Naive B cell (primary cell): ENCODE data around the gene GALK1. TPM values are rescaled to one million over a fixed set of nuclear protein-coding genes. Genes with fewer than 3 reads are reported as not detected.
A peak's percentile ranks its signal among the peaks of the same experiment; 100 is the strongest.

Experiments
- ATAC-seq, 2 donors: fragments of 150-1000 bp; cut with Tn5 transposase; 2 replicates each; pipeline ENCODE4 v1.10.0; 2021; ENCODE audit warnings: low read depth in 2 of 2, mild to moderate bottlenecking in 2 of 2, moderate library complexity in 2 of 2
- DNase-seq: peaks from one replicate; pipeline ENCODE4 v3.0.0; 2022
- H3K27ac Mint-ChIP-seq, 6 donors: one replicate each; pipeline ENCODE4 v1.8.0; 2020 to 2022; ENCODE audit warnings: mild to moderate bottlenecking in 6 of 6, mixed read lengths in 6 of 6, moderate library complexity in 5 of 6, inconsistent platforms in 2 of 6
- H3K27me3 Mint-ChIP-seq, 3 donors: one replicate each; pipeline ENCODE4 v1.8.0; 2021 to 2022; ENCODE audit warnings: mixed read lengths in 3 of 3, mild to moderate bottlenecking in 1 of 3
- H3K36me3 Mint-ChIP-seq, 2 donors: one replicate each; pipeline ENCODE4 v1.8.0; 2020 to 2022; ENCODE audit warnings: mixed read lengths in 2 of 2, inconsistent platforms in 1 of 2, mild to moderate bottlenecking in 1 of 2
- H3K4me1 Mint-ChIP-seq, 3 donors: one replicate each; pipeline ENCODE4 v1.8.0; 2020 to 2022; ENCODE audit warnings: mixed read lengths in 3 of 3, inconsistent platforms in 1 of 3, mild to moderate bottlenecking in 1 of 3, moderate library complexity in 1 of 3
- H3K4me3 Mint-ChIP-seq, 8 donors: one replicate each; pipeline ENCODE4 v1.8.0; 2020 to 2022; ENCODE audit warnings: mild to moderate bottlenecking in 8 of 8, mixed read lengths in 8 of 8, moderate library complexity in 8 of 8, inconsistent platforms in 2 of 8
- H3K9me3 Mint-ChIP-seq, 7 donors: one replicate each; pipeline ENCODE4 v1.8.0; 2020 to 2022; ENCODE audit warnings: mixed read lengths in 7 of 7, mild to moderate bottlenecking in 5 of 7, inconsistent platforms in 2 of 7, moderate library complexity in 1 of 7
- polyA plus RNA-seq, 6 donors: library from polyadenylated mRNA; unstranded; fragments of 300-500 nt; fragmentation: Illumina TruSeq; gene quantifications; one replicate each; pipeline ENCODE4 v1.2.3, GENCODE V29; 2021; ENCODE audit warnings: low read depth in 6 of 6

Gene GALK1
- polyA plus RNA-seq, 6 donors from 2014 or later: 8.3 to 21.9 (median 14.6) TPM

DNA sequence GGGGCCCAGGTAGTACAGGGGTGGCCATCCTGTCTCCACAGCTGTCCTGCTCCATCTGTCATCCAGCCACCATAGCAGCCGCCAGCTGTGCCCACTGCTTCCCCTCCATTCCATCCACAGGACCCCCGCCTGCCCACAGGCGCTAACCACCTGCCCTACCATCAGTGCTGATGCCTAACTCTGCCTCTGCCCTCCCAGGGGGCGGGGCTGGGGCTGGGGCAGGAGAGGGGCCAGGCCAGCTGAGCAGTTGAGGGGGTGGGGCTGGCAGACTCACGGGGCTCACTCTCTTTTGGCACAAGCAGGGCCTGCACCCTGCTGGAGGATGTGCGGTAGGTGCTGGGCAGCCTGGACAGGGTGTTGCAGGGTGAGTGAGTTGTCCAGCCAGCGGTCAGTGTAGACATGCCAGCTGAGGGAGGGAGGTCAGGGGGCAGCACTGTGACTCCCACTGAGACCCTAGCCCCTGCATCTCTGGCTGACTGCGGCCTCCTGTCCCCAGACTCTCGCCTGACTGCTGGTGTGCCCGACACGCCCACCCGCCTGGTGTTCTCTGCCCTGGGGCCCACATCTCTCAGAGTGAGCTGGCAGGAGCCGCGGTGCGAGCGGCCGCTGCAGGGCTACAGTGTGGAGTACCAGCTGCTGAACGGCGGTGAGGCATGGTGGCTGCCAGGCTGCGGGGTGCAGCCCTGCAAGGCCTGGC is 9.6 kb downstream of the GALK1 start:
- no peak for DNase-seq

GRCh38 chr17:75754378-75755204 is 10.4 kb downstream of the GALK1 start:
- ATAC-seq (no peak), DNase-seq (no peak)
- H3K27me3 Mint-ChIP-seq: no peaks in the 10 kb centered on the region
- H3K4me1 Mint-ChIP-seq: peaks cover 11 to 19% (median 14%) of the 10 kb centered on the region in 3 donors
- H3K27ac Mint-ChIP-seq: peak overlapping the region in 3 of 6 donors; percentile 65 to 74 (median 73)
- no peaks in the 10 kb centered on the region for H3K36me3 Mint-ChIP-seq
- H3K4me3 Mint-ChIP-seq: peak overlapping the region in 7 of 8 donors; percentile 73 to 86 (median 76)
- no peaks in the 10 kb centered on the region for H3K9me3 Mint-ChIP-seq

More for the DNA sequence above, 9.6 kb downstream of the GALK1 start:
- Mint-ChIP-seq H3K36me3 (no peaks in the 10 kb centered on the region), H3K9me3 (no peaks in the 10 kb centered on the region), H3K4me3 (peak overlapping the region in 4 of 8 donors; percentile 74 to 86 (median 75)), H3K27ac (peak overlapping the region in 1 of 6 donors; percentile 65), H3K4me1 (peaks cover 6 to 13% (median 8%) of the 10 kb centered on the region in 3 donors), H3K27me3 (no peaks in the 10 kb centered on the region)
- no peak for ATAC-seq

DNA sequence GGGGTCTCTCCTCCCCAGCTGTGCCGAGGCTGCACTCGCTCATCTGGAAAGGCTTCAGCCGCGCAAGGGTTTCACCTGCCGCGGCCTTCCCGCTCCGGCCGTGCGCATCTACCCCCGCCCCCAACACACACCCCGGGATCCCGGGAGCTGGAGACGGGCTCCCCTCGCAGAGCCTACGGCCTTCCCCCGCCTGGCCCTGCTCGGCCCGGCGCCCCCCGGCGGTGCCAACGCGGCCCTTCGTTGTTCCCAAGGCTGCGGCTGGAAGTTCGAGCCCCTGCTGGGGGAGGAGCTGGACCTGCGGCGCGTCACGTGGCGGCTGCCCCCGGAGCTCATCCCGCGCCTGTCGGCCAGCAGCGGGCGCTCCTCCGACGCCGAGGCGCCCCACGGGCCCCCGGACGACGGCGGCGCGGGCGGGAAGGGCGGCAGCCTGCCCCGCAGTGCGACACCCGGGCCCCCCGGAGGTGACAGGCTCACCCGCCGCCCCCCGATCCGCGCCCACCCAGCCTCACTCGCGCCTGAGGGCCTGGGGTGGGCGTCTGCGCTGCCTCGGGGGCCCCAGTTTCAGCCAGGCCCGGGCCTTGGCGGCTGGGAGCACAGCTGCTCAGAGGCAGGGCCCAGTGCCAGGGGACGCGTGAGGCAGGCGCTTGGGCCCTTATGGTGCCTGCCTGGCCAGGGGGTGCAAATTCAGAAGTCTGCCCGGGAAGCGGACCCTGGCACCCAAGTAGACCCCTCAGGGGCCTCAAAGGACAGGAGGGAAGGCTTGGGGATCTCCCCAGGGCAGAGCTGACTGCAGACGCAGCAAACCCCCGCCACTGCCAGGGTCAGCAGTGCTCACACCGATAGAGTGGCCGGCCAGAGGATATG is 11.2 kb downstream of the GALK1 start:
- Mint-ChIP-seq H3K27me3 (no peaks in the 10 kb centered on the region), H3K36me3 (no peaks in the 10 kb centered on the region), H3K4me3 (peak overlapping the region; percentile 51 to 84 (median 68)), H3K4me1 (peaks cover 12 to 21% (median 16%) of the 10 kb centered on the region in 3 donors), H3K27ac (no peak overlapping the region), H3K9me3 (no peaks in the 10 kb centered on the region)
- DNase-seq (peak; percentile 77), ATAC-seq (peak; percentile 80 to 82)

- DNase-seq: no peak
- Mint-ChIP-seq H3K36me3 (no peaks in the 10 kb centered on the region), H3K4me3 (peak overlapping the region; percentile 51 to 84 (median 68)), H3K27me3 (no peaks in the 10 kb centered on the region), H3K9me3 (no peaks in the 10 kb centered on the region), H3K4me1 (peaks cover 12 to 23% (median 18%) of the 10 kb centered on the region in 3 donors), H3K27ac (no peak overlapping the region)
- ATAC-seq: no peak
Measured at GRCh38 chr17:75752802-75753513, 12.0 kb downstream of the GALK1 start.

DNA sequence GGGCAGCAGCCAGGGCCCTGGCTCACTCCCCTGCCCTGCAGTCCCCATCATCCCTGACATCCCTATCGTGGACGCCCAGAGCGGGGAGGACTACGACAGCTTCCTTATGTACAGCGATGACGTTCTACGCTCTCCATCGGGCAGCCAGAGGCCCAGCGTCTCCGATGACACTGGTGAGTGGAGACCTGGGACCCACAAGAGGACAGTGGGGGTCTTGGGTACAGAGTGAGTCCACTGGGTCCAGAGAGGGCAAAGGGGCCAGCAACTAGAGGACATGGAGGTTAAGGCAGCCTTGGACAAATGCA is 12.6 kb downstream of the GALK1 start:
- DNase-seq (no peak), ATAC-seq (no peak)
- Mint-ChIP-seq H3K27ac (peak overlapping the region in 1 of 6 donors; percentile 90), H3K4me3 (peak overlapping the region in 4 of 8 donors; percentile 24 to 61 (median 47)), H3K36me3 (no peaks in the 10 kb centered on the region), H3K9me3 (no peaks in the 10 kb centered on the region), H3K4me1 (peaks cover 17 to 28% (median 23%) of the 10 kb centered on the region in 3 donors), H3K27me3 (peaks cover 0 to 4% (median 0%) of the 10 kb centered on the region in 3 donors)

GRCh38 chr17:75751676-75752404 is 13.2 kb downstream of the GALK1 start:
- Mint-ChIP-seq H3K9me3 (no peaks in the 10 kb centered on the region), H3K4me3 (peak overlapping the region in 3 of 8 donors; percentile 47 to 61 (median 56)), H3K27me3 (peaks cover 0 to 4% (median 0%) of the 10 kb centered on the region in 3 donors), H3K36me3 (no peaks in the 10 kb centered on the region), H3K4me1 (peaks cover 17 to 28% (median 23%) of the 10 kb centered on the region in 3 donors), H3K27ac (no peak overlapping the region)
- ATAC-seq (no peak), DNase-seq (no peak)

DNA sequence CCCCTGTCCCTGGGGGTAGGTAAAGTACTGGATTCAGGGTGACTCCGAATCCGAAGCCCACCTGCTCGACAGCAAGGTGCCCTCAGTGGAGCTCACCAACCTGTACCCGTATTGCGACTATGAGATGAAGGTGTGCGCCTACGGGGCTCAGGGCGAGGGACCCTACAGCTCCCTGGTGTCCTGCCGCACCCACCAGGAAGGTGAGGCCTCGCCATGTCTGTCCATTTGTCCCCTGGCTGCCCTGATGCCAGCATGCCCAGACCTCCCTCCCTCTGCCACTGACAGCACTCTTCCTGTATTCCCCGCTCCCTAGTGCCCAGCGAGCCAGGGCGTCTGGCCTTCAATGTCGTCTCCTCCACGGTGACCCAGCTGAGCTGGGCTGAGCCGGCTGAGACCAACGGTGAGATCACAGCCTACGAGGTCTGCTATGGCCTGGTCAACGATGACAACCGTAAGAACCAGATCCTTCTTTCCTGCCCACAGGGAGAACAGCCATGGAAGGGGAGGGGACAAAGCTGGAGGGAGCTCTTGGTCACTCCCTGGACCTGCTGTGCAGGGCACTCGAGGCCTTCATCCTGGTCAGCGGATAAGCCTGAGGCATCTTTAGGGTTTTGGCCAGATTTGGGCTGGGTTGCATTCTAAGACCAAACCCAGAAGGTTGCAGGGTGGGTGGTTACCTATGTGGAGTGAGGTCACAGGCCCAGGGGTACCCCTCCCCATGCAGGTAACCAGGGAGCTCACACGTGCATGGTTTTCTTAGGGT is 14.2 kb downstream of the GALK1 start:
- Mint-ChIP-seq H3K36me3 (no peaks in the 10 kb centered on the region), H3K4me3 (peak overlapping the region in 3 of 8 donors; percentile 13 to 42 (median 26)), H3K4me1 (peaks cover 17 to 28% (median 23%) of the 10 kb centered on the region in 3 donors), H3K27ac (no peak overlapping the region), H3K9me3 (no peaks in the 10 kb centered on the region), H3K27me3 (peaks cover 0 to 4% (median 0%) of the 10 kb centered on the region in 3 donors)
- ATAC-seq: no peak
- DNase-seq: no peak

DNA sequence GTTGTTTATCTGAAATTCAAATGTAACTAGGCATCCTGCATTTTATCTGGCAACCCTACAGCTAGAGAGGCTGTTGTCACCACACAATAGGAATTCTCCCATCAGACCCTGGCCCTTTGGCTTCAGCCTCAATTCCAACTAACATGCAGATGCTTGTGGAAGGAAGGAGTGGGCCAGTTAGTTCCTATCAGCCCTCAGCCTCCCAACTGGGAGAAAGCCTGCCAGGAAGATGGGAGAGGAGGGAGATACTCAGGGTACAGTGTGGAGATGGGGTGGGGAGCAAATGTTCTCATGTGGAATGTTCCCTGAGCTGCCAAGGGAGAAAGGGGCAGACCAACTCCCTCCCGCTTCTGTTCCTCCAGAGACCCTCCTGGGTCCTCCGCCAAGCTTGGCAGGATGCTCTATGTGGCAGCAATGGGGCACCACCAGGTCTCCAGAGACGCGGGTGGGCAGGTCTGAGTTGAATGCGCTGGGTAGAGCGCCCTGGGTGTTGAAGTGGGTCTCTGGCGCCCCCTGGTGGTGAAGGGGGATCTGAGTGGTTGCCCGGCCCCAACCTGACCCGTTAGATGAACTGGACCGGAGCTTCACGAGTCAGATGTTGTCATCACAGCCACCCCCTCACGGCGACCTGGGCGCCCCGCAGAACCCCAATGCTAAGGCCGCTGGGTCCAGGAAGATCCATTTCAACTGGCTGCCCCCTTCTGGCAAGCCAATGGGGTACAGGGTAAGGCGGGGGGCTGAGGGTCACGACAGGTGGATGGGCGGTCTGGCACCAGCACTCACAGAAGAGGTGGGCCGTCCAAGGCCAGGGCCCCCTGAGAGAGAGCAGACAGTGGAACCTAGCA is 15.2 kb downstream of the GALK1 start:
- no peaks in the 10 kb centered on the region for H3K9me3 Mint-ChIP-seq
- H3K27ac Mint-ChIP-seq: peak overlapping the region in 5 of 6 donors; percentile 8 to 90 (median 52)
- H3K4me1 Mint-ChIP-seq: peaks cover 14 to 24% (median 19%) of the 10 kb centered on the region in 3 donors
- no peaks in the 10 kb centered on the region for H3K36me3 Mint-ChIP-seq
- peaks cover 0 to 4% (median 0%) of the 10 kb centered on the region in 3 donors for H3K27me3 Mint-ChIP-seq
- H3K4me3 Mint-ChIP-seq: peak overlapping the region in 3 of 8 donors; percentile 9 to 44 (median 25)
- DNase-seq: peak; percentile 87
- peak; percentile 78 to 80 for ATAC-seq

DNA sequence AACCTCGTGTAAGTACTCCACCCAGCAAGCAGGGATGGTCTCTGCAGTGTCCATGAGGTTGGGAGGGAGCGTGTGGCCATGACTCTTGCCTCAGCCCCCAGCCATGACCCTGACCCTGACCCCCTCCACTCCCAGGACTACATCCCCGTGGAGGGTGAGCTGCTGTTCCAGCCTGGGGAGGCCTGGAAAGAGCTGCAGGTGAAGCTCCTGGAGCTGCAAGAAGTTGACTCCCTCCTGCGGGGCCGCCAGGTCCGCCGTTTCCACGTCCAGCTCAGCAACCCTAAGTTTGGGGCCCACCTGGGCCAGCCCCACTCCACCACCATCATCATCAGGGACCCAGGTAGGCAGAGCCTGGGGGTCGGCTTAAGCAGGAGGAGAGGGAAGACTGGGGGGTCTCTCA is 16.3 kb downstream of the GALK1 start:
- ATAC-seq (no peak), DNase-seq (no peak)
- no peak overlapping the region for H3K4me3 Mint-ChIP-seq
- H3K9me3 Mint-ChIP-seq: no peaks in the 10 kb centered on the region
- peaks cover 10 to 21% (median 15%) of the 10 kb centered on the region in 3 donors for H3K4me1 Mint-ChIP-seq
- H3K27me3 Mint-ChIP-seq: peaks cover 0 to 4% (median 0%) of the 10 kb centered on the region in 3 donors
- no peaks in the 10 kb centered on the region for H3K36me3 Mint-ChIP-seq
- no peak overlapping the region for H3K27ac Mint-ChIP-seq

DNA sequence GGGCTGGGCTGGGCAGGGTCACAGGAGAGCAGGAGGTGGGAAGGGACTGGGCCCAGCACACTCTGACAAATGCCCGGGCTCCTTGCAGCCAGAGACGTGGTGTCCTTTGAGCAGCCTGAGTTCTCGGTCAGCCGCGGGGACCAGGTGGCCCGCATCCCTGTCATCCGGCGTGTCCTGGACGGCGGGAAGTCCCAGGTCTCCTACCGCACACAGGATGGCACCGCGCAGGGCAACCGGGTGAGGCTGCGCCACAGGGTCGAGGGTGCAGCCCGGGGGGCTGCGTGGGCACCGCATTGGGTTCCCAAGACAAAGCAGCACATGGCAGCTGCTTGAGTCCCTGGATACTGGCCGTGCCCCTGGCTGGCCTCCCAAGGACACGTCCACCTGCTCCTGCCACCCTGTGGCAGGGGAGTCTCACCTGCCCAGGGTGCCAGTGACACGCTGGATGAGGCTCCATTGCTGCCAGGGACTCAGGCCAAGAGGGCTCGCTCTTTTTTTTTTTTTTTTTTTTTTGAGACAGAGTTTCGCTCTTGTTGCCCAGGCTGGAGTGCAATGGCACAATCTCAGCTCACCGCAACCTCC is 21.3 kb downstream of the GALK1 start:
- no peaks in the 10 kb centered on the region for H3K9me3 Mint-ChIP-seq
- peaks cover 0 to 4% (median 0%) of the 10 kb centered on the region in 3 donors for H3K27me3 Mint-ChIP-seq
- H3K4me3 Mint-ChIP-seq: no peak overlapping the region
- DNase-seq: no peak
- no peak for ATAC-seq
- peaks cover 5 to 7% (median 6%) of the 10 kb centered on the region in 3 donors for H3K4me1 Mint-ChIP-seq
- H3K27ac Mint-ChIP-seq: no peak overlapping the region
- H3K36me3 Mint-ChIP-seq: no peaks in the 10 kb centered on the region
